HG03575 (cell line): ENCODE data around the gene SLIT3.

Source experiments
- ATAC-seq: cut with Tn5 transposase; IDR thresholded peaks from one replicate; pipeline ENCODE4 v1.9.1; 2021; ENCODE audit not compliant: unreplicated experiment, insufficient number of reproducible peaks, low FRiP score; ENCODE audit errors: extremely low read depth

The SLIT3 gene

GRCh38 chr5:168858371-168858770, 442.6 kb downstream of the SLIT3 start:
- no peak for ATAC-seq

GRCh38 chr5:168853972-168854371, 447.0 kb downstream of the SLIT3 start:
- ATAC-seq: no peak

GRCh38 chr5:168852329-168852728, 448.6 kb downstream of the SLIT3 start:
- ATAC-seq: no peak

GRCh38 chr5:168851902-168852321, 449.0 kb downstream of the SLIT3 start:
- no peak for ATAC-seq

- no peak for ATAC-seq
These were observed 450.3 kb downstream of the SLIT3 start for GRCh38 chr5:168850683-168851082.

GRCh38 chr5:168848569-168848968, 452.4 kb downstream of the SLIT3 start:
- no peak for ATAC-seq

GRCh38 chr5:168847511-168848073, 453.3 kb downstream of the SLIT3 start:
- no peak for ATAC-seq

- no peak for ATAC-seq
These were observed 456.0 kb downstream of the SLIT3 start for GRCh38 chr5:168844922-168845296.

- ATAC-seq: no peak
These were observed 456.7 kb downstream of the SLIT3 start for GRCh38 chr5:168844016-168844921.

- no peak for ATAC-seq
These were observed 457.5 kb downstream of the SLIT3 start for GRCh38 chr5:168843277-168844015.

- no peak for ATAC-seq
These were observed 458.3 kb downstream of the SLIT3 start for GRCh38 chr5:168842571-168843205.

- no peak for ATAC-seq
These were observed 463.1 kb downstream of the SLIT3 start for GRCh38 chr5:168837852-168838251.

- no peak for ATAC-seq
These were observed 464.2 kb downstream of the SLIT3 start for GRCh38 chr5:168836603-168837231.

GRCh38 chr5:168833936-168834335, 467.0 kb downstream of the SLIT3 start:
- ATAC-seq: no peak

- no peak for ATAC-seq
These were observed 467.6 kb downstream of the SLIT3 start for GRCh38 chr5:168833383-168833782.

GRCh38 chr5:168832308-168832707, 468.6 kb downstream of the SLIT3 start:
- ATAC-seq: no peak

GRCh38 chr5:168831383-168831782, 469.6 kb downstream of the SLIT3 start:
- no peak for ATAC-seq

- no peak for ATAC-seq
These were observed 470.1 kb downstream of the SLIT3 start for GRCh38 chr5:168830833-168831232.

- ATAC-seq: no peak
These were observed 471.0 kb downstream of the SLIT3 start for GRCh38 chr5:168829922-168830417.
